K562 (cell line): Measurements from ENCODE around the gene PIK3CG. TPM values are rescaled to one million over a fixed set of nuclear protein-coding genes. Genes with fewer than 3 reads are reported as not detected.
A peak's percentile ranks its signal among the peaks of the same experiment; 100 is the strongest.

ENCODE experiments used
- BMI1 ChIP-seq: fragments of 150-350 bp; IDR thresholded peaks from 2 replicates; pipeline ENCODE4 v1.6.1; 2014; ENCODE audit warnings: low read length
- CBFA2T2 ChIP-seq: fragments of 450-650 bp; conservative IDR thresholded peaks from 2 replicates; pipeline ENCODE4 v1.6.1; 2017; ENCODE audit warnings: mild to moderate bottlenecking
- CC2D1A ChIP-seq: fragments of 450-650 bp; IDR thresholded peaks from 2 replicates; pipeline ENCODE4 v1.6.1; 2017; ENCODE audit warnings: mild to moderate bottlenecking
- JUND ChIP-seq, 2 experiments: IDR thresholded peaks; 2 replicates in 1 of 2; 3 replicates in 1 of 2; pipeline ENCODE4 v1.6.1; 2011; ENCODE audit warnings: borderline replicate concordance in 2 of 2, low read depth in 2 of 2, low read length in 2 of 2, improper control_type of control experiment in 1 of 2, missing biosample characterization in 1 of 2, missing genetic modification characterization in 1 of 2, missing genetic modification reagents in 1 of 2
- KLF1 ChIP-seq: fragments of 450-650 bp; IDR thresholded peaks from 2 replicates; pipeline ENCODE4 v1.6.1; 2016; ENCODE audit warnings: missing genetic modification characterization, missing compliant biosample characterization
- NFRKB ChIP-seq: fragments of 450-650 bp; IDR thresholded peaks from 2 replicates; pipeline ENCODE4 v1.6.1; 2016; ENCODE audit warnings: low read depth
- PATZ1 ChIP-seq: fragments of 250-450 bp; sonication (Bioruptor Pico); IDR thresholded peaks from 2 replicates; pipeline ENCODE4 v1.5.0; 2020; ENCODE audit warnings: mild to moderate bottlenecking, borderline replicate concordance
- PHTF2 ChIP-seq: fragments of 250-450 bp; sonication (Bioruptor Pico); IDR thresholded peaks from 2 replicates; pipeline ENCODE4 v1.5.0; 2021; ENCODE audit warnings: mild to moderate bottlenecking
- SMARCA5 ChIP-seq: fragments of 450-650 bp; IDR thresholded peaks from 2 replicates; pipeline ENCODE4 v1.6.1; 2016
- SRSF9 ChIP-seq: fragments of 200-400 bp; formaldehyde crosslinking; IDR thresholded peaks from 2 replicates; pipeline ENCODE4 v1.6.1; 2017; ENCODE audit warnings: low read depth, low read length, borderline replicate concordance
- TAF9B ChIP-seq: fragments of 450-650 bp; IDR thresholded peaks from 2 replicates; pipeline ENCODE4 v1.6.1; 2018; ENCODE audit warnings: mild to moderate bottlenecking; ENCODE audit not compliant: partially characterized antibody
- TCFL5 ChIP-seq: fragments of 250-450 bp; sonication (Bioruptor Pico); conservative IDR thresholded peaks from 2 replicates; pipeline ENCODE4 v1.6.1; 2021; ENCODE audit warnings: mild to moderate bottlenecking, moderate library complexity, matching md5 sums
- TEAD4 ChIP-seq, 2 experiments: sonication (generic) in 1 of 2; formaldehyde crosslinking in 1 of 2; IDR thresholded peaks; 2 replicates each; pipeline versions ENCODE4 v1.6.1 to v1.8.0; 2012 to 2022; ENCODE audit warnings: borderline replicate concordance in 1 of 2, inconsistent platforms in 1 of 2, low read length in 1 of 2, mild to moderate bottlenecking in 1 of 2, missing genetic modification reagents in 1 of 2
- ZNF277 ChIP-seq: fragments of 250-450 bp; sonication (Bioruptor Pico); IDR thresholded peaks from 2 replicates; pipeline ENCODE4 v1.8.0; 2022; ENCODE audit warnings: inconsistent platforms, mild to moderate bottlenecking, moderate library complexity, borderline replicate concordance
- ZNF583 ChIP-seq: fragments of 250-450 bp; sonication (Bioruptor Pico); IDR thresholded peaks from 2 replicates; pipeline ENCODE4 v1.4.0; 2020
- polyA plus RNA-seq, 8 experiments: library from polyadenylated mRNA; depleted of rRNA in 4 of 8; stranded (reverse) in 5 of 8; unstranded in 3 of 8; fragments of >200 nt; fragmentation: Nextera tagmentation in 2 of 8; fragmentation: Illumina TruSeq in 1 of 8; extraction: Ambion mirVana in 2 of 8; extraction: Trizol in 1 of 8; gene quantifications; 2 replicates each; pipeline versions ENCODE4 v1.2.1 to v1.2.3, GENCODE V29; 2011 to 2014; ENCODE audit warnings: inconsistent platforms in 1 of 8, missing spikeins in 1 of 8
- total RNA-seq, 7 experiments: library from RNA; depleted of rRNA in 6 of 7; stranded (reverse); fragments of >200 nt in 6 of 7; fragmentation: Illumina TruSeq in 2 of 7; extraction: Trizol in 2 of 7; gene quantifications; 2 replicates each; pipeline versions ENCODE4 v1.2.1 to v1.2.3, GENCODE V29; 2011 to 2021; ENCODE audit warnings: low replicate concordance in 1 of 7
- TF ChIP-seq, protein P1 (sequence below): fragments of 450-650 bp; IDR thresholded peaks from 2 replicates; pipeline ENCODE4 v1.6.1; 2016; ENCODE audit warnings: antibody characterized with exemption

PIK3CG gene
- total and polyA plus RNA-seq, 9 of the 15 experiments (the other 6 are each of a cell fraction or from before 2014, with no cell fraction given): 5.3 to 42.5 (median 29.0) TPM

- TF ChIP-seq PHTF2 (CRISPR knock-in tag): no peak
- TF ChIP-seq, protein P1, sequence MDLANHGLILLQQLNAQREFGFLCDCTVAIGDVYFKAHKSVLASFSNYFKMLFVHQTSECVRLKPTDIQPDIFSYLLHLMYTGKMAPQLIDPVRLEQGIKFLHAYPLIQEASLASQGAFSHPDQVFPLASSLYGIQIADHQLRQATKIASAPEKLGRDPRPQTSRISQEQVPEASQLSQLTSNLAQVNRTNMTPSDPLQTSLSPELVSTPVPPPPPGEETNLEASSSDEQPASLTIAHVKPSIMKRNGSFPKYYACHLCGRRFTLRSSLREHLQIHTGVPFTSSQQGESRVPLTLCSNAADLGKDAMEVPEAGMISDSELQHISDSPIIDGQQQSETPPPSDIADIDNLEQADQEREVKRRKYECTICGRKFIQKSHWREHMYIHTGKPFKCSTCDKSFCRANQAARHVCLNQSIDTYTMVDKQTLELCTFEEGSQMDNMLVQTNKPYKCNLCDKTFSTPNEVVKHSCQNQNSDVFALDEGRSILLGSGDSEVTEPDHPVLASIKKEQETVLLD: 0 out of 2 replicates have a peak, but pooled peaks have one; percentile 68
- no peak for TF ChIP-seq SRSF9
- TF ChIP-seq CBFA2T2: peak; percentile 90
- no peak for TF ChIP-seq PATZ1 (CRISPR knock-in tag)
- 0 out of 2 replicates have a peak, but pooled peaks have one; percentile 64 for TF ChIP-seq ZNF583 (CRISPR knock-in tag)
- no peak for TF ChIP-seq KLF1
- no peak for TF ChIP-seq NFRKB
- TF ChIP-seq ZNF277: no peak
- no peak for TF ChIP-seq TCFL5 (CRISPR knock-in tag)
- peak; percentile 86 for TF ChIP-seq TAF9B
- 0 out of 2 replicates have a peak, but pooled peaks have one; percentile 20 for TF ChIP-seq CC2D1A
- peak; percentile 86 for TF ChIP-seq TEAD4 (IDR thresholded peaks at IDR 0.05; ENCODE audit: low read length)
- TF ChIP-seq TEAD4 (CRISPR knock-in tag; IDR thresholded peaks at IDR 0.05; ENCODE audit: borderline replicate concordance): no peak
- 0 out of 2 replicates have a peak, but pooled peaks have one; percentile 34 for TF ChIP-seq SMARCA5
- TF ChIP-seq JUND (IDR thresholded peaks at IDR 0.05; ENCODE audit: borderline replicate concordance, low read depth, low read length): peak; percentile 70
- peak; percentile 81; the same call in 2 of the 3 replicates for TF ChIP-seq JUND (tag; IDR thresholded peaks at IDR 0.05; ENCODE audit: borderline replicate concordance, low read depth, low read length)
- no peak for TF ChIP-seq BMI1
Observed at GRCh38 chr7:106952658-106953231, 87.7 kb downstream of the PIK3CG start (continued).
